Activated T-cell treated with anti-CD3 and anti-CD28 coated beads, Interleukin-2, amount 50 U/mL, for 1 hour (primary cell): ENCODE results near the gene PFKFB3.
"Not testable (repeated sequence)": the region's sequence is repeated elsewhere in the genome, so short reads cannot be mapped to it uniquely, and the experiment has no call there.

Experiments
- DNase-seq: peaks from one replicate; pipeline ENCODE4 v3.0.0-alpha.2; 2020

PFKFB3 gene

DNA sequence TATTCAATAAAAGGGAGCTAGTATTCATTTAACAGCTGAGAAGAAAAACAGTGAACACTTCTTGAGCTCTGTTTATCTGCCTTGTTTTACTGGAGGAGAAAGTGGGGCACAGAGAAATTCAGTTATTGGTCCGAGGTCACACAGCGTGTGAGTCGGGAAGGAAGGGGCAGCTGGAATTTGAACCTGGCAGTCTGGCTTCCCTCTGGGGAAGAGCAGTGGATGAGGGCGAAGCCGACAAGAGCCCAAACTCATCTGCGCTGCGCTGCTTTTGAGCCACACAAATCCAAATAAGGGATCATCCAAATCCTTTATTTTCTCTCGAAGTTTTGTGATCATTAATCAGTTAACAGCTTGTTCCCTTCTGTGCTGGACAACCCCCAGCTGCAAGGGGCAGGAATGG lies 23.7 kb upstream of the PFKFB3 start:
- DNase-seq = no peak

DNA sequence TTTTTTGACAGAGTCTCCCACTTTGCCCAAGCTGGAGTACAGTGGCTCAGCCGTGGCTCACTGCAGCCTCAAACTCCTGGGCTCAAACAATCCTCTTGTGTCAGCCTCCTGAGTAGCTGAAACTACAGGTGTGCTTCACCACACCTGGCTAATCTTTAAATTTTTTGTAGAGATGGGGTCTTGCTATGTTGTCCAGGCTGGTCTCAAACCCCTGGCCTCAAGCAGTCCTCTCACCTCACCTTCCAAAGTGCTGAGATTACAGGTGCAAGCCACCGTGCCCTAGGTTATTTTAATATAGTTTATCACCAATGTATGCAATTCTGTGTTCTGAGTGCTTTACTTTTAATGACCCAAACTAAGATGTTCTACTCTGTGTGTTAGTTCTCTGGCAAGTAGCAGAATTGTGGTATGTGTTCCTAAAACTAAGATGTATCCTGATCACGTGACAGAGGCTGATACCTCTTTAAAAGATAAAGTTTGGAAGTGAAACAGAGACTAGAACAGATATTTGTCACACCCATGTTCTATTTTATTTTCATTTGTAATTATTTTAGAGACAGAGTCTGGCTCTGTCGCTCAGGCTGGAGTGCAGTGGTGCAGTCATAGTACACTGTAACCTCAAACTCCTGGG lies 22.1 kb upstream of the PFKFB3 start:
- DNase-seq = no peak

DNA sequence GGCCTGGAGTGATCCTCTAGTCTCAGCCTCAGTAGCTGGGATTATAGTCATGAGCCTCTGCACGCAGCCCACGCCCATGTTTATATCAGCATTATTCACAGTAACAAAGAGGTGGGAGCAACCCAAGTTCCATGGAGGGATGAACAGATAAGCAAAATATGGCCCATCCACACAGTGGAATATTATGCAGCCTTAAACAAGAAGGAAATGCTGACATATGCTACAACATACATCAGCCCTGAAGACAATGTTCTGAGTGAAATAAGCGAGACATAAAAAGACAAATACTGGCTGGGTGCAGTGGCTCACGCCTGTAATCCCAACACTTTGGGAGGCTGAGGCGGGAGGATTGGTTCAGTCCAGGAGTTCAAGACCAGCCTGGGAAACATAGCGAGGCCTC lies 21.5 kb upstream of the PFKFB3 start:
- no peak for DNase-seq

DNA sequence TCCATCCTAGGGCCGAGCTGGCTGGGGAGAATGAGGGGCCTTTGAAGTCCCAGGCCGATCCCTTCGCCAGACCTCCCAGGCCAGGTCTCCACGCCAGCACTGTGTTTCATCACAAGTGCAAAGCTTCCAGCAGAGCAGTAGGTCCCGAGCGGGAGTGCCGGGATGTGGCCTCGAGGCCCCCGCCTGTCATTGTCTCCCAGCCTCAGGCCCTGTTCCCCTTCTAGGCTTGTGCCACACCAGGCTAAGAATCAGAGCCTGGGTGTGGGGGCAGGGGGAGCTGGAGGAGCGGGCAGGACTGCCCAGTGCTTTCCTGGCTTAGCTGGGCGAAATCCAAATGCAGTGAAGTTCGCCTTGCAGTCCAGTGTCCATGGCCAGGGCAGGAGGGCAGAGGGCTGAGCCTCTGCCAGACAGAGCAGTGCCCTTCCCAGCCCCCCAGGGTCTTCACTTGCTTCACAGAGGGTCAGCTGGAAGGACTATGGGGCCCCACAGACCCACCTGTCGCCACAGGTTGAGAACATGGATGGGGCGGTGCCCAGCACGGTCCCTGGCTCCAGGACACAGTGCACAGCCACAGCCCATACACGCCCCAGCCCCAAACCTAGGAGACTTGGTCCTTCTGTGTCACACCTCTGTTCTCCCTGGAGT lies 20.2 kb upstream of the PFKFB3 start:
- no peak for DNase-seq

DNA sequence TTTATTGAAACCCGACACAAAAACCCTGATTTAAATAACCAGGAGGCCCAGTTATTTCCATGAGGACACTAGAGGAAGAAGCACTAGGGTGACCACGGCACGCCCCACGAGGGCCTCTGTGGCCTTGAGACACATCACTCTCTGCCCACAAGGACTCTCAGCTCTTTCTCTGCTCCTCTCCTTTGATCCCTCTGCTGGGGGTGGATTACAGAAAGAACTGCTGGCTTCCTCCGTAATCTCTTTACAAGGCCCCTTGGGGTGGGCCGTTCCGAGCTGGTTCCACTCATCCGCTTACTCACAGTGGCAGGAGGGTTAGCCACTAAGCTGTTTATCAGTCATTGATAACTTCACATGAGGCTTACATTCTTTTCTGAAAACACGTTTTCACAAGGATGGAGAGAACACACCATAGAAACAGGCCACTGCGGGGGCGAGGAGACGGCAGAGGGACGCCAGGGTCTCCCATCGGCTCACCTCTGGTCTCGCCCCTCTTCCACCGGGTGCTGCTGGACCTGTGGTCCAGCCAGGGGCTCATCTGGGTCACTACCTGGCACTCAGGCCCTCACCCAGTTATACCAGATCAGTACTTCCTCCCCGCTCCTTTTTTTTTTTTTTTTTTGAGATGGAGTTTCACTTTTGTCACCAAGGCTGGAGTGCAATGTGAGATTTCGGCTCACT lies 17.6 kb upstream of the PFKFB3 start:
- DNase-seq = no peak

DNA sequence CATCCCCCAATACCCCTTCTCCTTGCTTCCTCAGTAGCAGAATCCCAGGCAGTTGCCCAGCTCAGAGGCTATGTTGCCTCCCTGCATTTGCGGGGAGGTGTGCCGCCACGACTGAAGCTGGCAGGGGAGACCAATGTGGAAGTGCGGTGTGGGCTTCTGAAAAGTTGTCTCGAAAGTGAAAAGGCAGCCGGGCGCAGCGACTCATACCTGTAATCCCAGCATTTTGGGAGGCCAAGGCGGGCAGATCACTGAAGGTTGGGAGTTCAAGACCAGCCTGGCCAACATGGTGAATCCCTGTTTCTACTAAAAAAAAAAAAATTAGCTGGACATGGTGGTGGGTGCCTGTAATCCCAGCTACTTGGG lies 15.9 kb upstream of the PFKFB3 start:
- no peak for DNase-seq

DNA sequence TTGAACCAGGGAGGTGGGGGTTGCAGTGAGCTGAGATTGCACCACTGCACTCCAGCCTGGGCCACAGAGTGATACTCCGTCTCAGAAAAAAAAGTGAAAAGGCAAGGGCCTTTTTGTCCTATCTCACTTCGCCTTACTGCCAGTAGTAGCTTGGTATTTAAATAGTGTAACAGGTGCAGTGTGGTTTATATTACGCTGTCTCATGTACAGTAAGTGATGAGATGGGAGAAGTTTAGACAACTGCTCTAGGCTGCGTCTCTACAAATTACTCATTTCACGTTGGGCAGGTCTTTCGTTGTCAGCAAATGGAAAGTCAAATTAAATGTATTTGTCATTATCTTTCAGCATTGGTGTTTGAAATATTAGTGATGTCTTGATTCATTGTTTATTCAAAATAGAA lies 15.5 kb upstream of the PFKFB3 start:
- no peak for DNase-seq

DNA sequence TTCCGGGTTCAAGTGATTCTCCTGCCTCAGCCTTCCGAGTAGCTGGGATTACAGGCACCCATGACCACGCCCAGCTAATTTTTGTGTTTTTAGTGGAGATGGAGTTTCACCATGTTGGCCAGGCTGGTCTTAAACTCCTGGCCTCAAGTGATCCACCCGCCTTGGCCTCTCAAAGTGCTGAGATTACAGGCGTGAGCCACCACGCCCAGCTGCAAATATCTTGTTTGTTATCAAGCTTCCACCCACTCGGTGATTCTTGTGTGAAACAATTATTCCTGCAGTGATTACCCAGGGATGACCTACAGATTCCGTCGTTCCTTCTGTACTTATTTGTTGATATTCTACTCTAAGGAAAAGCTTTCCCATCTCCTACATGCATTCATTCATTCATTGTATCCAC lies 12.7 kb upstream of the PFKFB3 start:
- not testable (repeated sequence) for DNase-seq

DNA sequence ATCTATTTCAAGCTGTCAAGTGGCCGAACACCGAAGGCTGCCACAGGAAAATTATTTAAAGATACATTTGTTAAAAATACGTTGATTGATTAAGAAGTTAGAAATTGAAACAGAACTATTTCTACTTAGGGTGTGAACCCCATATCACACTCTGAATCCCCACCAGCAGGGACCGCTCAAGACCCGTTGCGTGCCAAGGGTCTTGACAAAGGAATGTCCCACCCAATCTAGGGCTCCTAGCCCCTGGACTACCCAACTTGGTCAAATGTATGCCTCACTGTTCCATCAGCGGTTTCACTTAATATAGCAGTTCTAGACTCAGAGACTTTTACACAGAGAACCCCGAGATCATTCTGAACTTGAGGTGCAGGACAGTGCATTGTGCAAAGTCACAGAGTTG lies 11.6 kb upstream of the PFKFB3 start:
- no peak for DNase-seq

DNA sequence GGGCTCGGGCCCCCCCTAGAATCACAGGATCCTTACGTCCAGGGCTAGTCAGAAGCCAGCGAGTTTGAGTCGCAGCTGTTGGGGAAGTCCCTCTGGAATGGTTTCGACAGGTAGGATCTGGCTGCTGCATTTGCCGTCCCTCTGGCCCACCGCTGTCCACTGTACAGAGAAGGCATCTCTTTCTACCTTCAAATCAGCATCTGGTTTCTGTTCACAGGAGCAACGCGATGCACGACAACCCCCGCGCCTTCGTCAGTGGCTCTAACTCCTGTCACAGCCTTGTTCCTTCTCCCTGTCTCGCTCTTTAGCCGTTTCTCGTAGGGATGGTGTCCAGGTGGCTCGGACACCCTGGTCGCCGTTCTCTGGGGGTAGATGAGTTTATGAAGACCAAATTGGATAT lies 11.2 kb upstream of the PFKFB3 start:
- DNase-seq = no peak

DNA sequence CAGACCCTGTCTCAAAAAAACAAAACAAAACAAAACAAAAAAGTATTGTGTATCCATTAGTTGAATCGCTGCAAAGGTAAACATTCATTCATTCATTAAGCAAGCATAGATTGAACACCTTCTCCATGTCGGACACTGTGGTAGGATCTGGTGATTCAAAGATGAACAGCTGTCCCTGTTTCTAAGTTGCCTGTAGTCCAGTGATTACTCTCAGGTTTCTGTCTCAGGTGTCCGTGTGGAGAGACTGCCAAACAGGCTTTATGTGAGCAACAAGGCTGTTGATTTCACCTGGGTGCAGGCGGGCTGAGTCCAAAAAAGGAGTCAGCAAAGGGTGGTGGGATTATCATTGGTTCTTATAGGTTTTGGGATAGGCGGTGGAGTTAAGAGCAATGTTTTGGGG lies 9.4 kb upstream of the PFKFB3 start:
- not testable (repeated sequence) for DNase-seq

DNA sequence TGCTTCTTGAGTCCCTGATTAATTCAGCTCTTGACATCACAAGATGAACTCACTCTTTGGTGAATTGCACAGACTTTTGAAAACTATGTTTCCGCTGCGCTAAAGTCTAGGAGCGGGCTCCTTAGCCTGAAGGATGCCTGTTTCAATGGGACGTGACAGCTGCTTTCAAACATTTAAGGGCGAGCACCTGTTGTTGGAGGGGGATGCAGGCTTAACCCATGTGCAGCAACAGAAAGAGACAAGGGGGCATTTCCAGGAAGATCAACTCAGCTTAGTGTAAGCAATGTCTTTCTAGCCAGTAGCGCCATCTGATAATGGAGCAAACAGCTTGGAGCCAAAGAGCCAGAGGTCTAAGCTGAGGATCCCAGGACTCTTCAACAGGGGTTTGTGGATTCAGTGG lies 8.4 kb upstream of the PFKFB3 start:
- DNase-seq = no peak

DNA sequence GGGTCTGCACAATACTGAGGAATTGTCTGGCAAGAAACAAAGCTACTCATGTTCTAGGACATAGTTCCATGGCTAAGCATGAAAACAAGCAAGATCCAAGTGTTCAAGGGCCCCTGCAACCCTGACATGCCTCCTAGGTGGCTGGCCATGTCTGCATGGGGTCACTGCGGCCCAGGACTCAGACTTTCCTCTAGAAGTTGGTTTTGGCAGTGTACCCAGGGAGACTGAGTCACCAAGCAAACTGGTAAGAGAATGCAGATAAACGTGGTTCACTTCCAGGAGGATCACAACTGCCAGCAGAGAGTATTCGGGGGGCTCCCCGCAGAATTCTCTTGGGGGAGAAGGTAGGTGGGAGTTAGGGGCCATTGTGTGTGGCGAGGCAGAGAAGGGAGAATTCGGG lies 7.4 kb upstream of the PFKFB3 start:
- no peak for DNase-seq

DNA sequence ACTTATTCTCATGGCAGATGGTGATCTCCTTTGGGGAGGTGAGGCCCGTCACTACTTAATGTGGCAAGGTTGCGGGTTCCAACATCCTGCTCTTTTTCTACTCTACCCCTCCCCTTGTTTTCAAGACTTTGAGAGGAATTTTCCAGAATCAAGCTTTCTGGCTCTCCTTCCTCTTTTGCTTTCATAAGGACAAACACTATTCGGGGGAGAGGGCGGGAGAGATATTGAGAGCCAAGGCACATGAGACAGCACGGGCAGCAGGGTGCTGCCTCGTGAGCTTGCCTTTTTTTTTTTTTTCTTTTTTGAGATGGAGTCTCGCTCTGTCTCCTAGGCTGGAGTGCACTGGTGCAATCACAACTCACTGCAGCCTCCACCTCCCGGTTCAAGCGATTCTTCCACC lies 6.9 kb upstream of the PFKFB3 start:
- no peak for DNase-seq

DNA sequence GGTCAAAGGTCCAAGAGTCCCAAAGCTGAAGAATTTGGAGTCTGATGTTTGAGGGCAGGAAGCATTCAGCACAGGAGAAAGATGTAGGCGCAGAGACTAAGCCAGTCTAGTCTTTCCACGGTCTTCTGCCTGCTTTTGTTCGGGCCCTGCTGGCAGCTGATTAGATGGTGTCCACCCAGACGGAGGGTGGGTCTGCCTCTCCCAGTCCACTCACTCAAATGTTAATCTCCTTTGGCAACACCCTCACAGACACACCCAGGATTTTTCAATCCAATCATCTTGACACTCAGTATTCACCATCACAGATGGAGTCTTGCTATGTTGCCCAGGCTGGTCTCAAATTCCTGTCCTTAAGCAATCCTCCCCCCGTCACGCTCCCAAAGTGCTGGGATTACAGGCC lies 6.2 kb upstream of the PFKFB3 start:
- DNase-seq = not testable (repeated sequence)

DNA sequence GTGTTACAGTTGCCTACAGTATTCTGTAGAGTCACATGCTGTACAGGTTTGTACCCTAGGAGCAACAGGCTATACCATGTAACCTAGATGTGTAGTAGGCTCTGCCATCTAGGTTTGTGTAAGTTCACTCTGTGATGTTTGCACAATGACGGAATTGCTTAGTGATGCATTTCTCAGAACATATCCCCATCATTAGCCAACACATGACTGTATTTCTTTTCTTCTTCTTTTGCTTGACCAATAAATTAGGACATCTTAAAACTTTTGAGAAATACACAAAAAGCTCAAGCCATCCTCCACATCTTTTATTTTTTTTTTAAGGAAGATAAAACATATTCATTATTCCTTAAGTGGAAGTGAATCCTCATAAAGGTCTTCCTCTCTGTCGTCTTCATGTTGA lies 5.4 kb upstream of the PFKFB3 start:
- DNase-seq = no peak

DNA sequence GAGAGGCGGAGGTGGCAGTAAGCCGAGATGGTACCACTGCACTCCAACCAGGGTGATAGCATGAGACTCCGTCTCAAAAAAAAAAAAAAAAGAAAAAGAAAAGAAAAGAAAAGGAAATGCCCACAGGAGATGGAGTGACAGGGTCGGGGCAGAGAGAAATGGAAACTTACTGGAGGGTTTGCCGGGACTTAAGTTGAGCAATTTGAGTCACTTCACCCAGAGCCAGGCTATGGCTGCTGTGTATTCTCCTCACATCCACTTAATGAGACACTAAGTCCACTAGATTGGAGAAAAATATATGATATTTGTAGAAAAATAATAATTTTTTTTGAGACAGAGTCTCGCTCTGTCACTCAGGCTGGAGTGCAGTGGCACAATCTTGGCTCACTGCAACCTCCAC lies 4.6 kb upstream of the PFKFB3 start:
- DNase-seq = no peak

DNA sequence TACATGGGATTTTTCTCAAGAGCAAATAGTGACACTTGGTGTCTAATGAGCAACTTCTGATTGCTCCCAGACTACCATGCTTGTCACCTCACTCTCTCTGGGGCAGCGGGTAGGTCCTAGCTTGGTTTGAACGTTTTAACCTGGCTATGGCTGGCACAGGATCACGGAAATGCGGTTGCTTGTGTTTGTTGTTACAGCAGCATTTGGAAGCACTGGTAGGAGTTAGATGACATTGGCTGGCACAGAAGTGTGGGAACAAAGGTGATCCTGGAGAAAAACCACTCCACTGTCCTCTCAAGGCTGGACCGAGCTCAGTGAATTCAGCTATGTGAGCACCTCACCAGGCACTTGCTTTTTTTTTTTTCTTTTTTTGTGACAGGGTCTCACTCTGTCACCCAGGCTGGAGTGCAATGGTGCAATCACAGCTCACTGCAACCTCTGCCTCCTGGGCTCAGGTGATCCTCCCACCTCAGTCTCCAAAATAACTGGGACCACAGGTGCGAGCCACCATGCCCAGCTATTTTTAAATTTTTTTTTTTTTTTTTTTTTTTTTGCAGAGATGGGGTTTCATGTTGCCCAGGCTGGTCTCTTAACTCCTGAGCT lies 3.5 kb upstream of the PFKFB3 start:
- DNase-seq = no peak

DNA sequence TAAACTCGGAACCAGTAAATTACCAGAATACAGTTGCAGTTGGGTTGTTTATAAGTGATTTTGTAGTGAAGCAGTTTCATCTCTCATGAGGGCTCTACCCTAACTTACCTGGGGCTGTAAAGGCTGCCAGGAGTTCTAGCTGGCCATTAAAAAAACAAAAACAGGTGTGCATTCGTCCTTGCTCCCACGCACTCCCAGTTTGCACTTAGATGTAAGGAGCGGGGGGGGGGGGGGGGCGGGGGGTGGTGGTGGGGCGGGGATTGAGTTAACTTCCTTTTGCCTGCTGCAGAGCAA lies 2.3 kb upstream of the PFKFB3 start:
- no peak for DNase-seq

DNA sequence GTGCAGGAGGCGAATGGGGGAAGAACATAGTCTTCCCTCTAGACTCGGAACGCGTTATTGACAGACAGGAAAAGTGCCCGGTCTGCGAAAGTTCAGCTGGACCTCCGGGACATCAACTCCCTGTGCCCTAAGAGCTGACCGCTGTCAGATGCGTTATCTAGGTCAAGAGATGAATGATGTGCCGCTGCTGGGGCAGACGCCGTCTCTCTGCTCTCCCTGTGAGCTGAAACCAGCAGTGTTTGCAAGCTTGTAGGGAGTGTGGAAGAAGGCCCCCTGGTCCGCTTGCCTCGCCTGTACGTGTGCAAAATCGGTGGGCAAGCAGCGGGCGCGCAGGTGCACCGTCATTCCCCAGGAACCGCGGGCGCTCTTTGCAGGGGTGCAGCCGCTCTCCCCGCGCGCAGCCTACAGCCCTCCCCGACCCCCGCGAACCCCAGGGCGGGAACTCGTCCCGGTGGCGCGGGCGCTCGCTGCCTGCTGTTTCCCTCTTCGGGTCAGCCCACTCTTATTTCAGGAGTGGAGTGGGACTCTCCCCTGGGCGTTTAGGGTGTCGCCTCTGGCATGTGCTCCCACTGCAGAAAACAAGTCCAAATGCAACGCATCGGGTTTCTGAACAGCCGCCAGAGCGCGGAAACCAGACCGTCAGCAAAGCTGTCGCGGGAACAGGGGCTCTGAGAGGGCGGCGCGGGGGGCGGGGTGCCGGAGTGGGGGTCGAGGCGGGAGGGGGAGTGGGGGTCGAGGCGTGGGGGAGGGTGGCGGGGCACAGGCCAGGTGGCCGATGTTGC lies 1.8 kb upstream of the PFKFB3 start:
- no peak for DNase-seq

DNA sequence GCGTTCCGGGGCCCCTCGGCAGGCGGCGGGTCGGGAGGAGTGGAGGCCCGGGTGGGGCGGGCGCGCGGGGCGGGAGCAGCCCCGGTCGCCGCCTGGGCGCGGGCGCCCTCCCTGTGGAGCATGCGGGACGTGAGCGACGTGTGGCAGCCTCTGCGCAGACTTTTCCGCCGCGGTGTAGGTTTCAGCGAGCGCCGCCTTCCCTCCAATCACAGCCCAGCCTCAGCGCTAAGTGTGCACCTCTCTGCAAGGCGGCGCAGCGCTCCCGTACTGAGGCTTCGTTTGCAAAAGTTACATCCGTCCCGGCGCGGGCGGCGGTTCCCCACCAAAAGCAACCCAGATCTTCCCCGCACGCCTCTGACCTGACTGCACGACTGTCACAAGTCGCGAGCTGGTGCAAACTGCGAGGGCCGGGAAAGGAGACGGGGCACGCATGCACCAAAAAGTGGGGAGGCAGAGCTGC lies 1.2 kb upstream of the PFKFB3 start:
- peak; percentile 84 for DNase-seq

DNA sequence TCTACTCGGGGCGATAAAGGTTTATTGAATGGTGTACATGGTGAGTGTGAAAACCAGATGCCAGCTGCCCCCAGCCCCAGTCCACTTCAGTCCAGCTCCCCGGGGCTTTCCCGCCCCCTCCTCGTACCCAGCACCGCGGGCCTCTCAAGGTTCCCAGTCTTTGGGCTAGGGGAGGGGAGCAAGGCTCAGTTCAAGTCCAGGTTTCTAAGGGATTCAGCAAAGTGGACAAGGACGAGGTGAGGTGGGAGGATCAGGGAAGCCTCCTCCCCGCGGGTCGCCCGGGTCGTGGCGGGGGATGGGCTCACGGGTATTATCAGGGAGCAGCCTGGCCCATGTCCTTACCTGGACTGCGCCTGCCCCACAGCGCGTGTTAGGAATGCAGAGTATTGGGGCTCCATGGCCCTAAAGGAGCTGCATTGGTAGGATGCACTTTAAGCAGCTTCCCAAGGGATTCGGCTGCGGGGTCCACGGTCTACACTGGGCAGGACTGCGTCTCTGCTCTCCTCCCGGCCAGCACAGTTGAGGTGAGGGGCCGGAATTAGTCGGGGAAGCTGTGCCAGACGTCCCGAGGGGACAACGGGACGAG lies 541 bp upstream of the PFKFB3 start:
- no peak for DNase-seq
